HG03342 (cell line): Measurements from ENCODE around the gene TMCC1.
"Not testable (repeated sequence)": the region's sequence is repeated elsewhere in the genome, so short reads cannot be mapped to it uniquely, and the experiment has no call there.

Source experiments
- ATAC-seq: cut with Tn5 transposase; IDR thresholded peaks from one replicate; pipeline ENCODE4 v1.9.1; 2021; ENCODE audit warnings: mild to moderate bottlenecking, moderate library complexity; ENCODE audit not compliant: unreplicated experiment

The TMCC1 gene

DNA sequence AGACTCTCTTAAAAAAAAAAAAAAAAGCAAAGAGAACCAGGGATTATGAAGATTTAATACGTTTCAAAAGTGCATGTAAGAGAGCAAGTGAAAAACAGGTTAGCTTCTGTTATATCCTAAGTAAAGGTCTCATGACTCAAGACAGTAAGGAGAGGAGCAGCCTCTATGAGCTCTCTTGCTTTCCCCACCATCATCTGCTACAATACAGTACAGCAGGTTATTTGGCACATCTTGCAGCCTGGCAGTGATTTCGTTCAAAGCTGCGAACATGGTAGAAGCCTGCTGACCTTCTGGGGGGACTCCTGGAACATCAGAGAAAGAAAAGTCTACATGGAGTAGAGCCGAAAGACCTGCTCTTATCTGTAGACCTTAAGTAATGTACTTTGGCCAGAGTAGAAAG, 157.9 kb downstream of the TMCC1 start:
- ATAC-seq, result no peak

DNA sequence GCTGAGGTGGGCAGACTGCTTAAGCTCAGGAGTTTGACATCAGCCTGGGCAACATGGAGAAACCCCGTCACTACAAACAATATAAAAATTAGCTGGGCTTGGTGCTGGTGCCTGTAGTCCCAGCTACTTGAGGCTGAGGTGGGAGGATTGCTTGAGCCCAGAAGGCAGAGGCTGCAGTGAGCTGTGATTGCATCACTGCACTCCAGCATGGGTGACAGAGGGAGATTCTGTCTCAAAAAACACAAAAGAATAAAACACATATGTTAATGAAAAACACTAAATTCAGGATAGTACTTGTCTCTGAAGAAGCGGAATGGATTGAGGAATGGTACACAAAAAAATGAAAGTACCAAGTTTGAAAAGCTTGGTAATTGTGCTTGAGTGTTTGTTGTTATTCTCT, 159.1 kb downstream of the TMCC1 start:
- ATAC-seq, result no peak

GRCh38 chr3:129732200-129732876, 161.2 kb downstream of the TMCC1 start:
- no peak for ATAC-seq

DNA sequence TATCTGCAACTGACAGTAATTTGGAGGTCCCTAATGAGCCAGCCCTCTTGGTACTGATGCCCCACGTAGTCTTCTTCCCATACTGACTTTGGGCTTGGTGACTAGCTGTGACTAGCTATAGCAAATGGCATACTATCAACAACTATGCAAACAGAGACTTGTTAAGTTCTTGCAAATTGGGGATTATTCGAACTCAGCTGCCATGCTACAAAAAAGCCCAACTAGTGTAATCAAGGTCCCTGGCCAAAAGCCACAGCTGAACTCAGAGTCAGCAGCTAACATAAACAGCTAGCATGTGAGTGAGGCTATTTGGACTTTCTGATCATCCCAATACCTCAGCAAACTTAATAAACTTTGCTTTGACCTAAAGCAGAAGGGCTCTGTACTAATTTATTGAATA, 165.8 kb downstream of the TMCC1 start:
- ATAC-seq, result no peak

DNA sequence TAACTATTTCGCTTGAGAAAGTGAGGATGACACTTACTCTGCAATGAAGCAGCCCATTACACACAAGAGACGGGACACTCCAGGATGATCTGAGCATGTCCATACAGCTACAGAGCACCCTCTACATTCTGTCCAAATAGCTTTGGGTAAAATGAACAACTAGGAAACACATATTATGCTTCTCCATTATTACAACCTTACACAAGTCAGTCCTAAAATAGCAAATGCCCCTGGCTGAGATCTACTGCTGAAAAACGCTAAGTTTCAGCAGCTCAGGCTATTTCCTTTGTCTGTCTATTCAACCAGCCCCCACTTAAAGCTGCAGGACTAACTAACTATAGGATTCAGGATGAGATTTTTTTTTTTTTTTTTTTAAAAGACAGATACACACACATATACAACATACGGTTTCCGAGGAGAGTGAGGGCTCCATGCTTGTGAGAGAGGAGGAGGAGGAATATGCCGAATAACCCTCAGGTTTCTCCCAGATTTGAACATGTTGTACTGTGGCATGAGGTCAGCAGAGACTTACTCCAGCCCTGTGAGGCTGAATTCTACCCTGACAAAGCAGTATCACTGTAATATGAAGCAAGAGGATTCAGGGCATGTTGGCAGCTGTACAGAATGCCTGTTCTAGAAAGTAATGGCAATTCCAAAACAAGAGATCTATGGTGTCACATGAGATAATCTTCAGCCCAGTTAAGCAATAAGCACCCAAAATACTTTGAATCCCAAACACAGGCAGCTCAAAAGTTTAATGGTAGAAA, 169.8 kb downstream of the TMCC1 start:
- no peak for ATAC-seq

DNA sequence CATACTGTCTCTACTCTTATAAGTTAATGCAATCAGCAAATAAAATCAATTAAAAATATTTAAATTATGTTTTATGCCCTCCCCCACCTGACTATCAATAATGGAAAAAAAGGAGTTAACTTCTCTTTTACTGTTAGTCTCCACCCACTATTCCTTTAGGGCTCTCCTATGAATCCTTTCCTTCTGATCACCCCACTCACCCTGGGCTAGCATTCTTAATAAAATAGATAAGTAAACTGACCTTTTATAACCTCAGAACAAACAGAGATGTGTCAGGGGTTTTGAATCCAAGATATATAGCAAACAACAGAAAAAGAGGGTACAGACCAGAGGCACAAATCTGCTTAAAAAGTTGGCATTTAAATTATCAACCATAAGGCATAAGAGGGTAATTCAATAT, 171.0 kb downstream of the TMCC1 start:
- no peak for ATAC-seq

- ATAC-seq, result no peak
Observed at GRCh38 chr3:129718201-129718600, 175.3 kb downstream of the TMCC1 start.

- no peak for ATAC-seq
Observed at GRCh38 chr3:129715854-129716253, 177.7 kb downstream of the TMCC1 start.

GRCh38 chr3:129708328-129708861, 185.1 kb downstream of the TMCC1 start:
- ATAC-seq, result no peak

GRCh38 chr3:129705274-129705673, 188.2 kb downstream of the TMCC1 start:
- ATAC-seq, result no peak

DNA sequence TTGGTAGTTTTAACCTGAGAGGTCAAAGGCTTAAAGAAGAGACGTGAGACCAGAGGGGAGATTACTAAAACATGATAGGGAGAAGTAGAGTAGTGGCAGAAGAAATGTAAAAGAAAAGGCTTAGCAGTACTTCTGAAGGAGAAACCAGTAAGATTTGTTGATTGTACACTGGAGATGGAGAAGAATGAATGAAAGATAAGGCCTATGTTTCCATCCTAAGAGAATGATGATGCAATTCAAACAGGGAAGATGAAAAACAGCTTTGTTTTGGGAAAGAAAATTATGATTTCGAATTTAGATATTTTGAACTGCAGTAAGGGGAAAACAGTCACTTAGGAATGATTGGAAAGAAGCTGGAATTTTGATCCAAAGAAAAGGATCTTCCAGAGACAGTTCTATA, 189.6 kb downstream of the TMCC1 start:
- no peak for ATAC-seq

DNA sequence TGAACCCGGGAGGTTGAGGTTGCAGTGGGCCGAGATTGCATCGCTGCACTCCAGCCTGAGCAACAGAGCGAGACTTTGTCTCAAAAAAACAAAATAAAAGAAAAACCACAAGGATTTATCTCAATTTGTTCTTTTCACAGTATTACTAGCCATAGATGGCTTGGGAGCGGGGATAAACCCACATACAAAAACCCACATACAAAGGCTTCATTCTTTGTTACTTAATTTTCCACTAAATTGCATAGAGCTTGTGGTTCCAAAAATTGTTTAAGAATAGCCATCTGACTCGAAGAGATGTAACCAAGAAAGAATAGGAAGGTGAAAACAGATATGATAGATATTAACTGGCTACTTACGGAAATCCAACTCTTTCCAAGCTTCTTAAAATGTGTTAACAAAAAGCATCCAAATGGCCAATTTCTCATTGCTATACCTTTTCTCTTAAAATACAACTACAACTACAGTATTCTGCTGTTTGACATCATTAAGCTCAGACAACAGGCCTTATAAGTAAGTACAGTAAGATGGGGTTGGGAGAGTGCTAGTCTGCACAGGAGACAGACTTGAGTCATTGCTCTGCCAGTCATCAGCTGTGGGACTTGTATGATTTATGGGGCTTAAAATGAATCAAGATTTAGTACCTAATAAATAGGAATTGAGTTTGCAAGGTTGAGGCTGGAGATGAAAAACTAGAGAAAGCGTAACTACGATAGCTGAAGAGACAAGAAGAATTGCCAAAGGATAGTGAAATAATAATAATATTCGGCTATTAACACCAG, 190.4 kb downstream of the TMCC1 start:
- no peak for ATAC-seq

GRCh38 chr3:129701161-129701560, 192.3 kb downstream of the TMCC1 start:
- no peak for ATAC-seq

DNA sequence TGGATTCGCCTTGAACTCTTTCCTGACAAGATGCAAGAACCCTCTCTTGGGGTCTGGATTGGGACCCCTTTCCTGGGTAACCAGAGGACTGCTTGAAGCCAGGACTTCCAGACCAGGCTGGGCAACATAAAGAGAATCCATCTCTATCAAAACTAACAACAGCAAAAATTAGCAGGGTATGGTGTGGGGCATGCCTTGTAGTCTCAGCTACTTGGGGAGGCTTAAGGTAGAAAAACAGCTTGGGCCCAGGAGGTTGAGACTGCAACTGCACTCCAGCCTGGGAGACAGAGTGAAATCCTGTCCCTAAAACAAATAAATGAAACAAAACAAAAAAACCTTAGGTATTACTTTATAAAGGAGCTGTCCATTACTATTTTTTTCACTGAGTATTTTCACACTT, 193.9 kb downstream of the TMCC1 start:
- no peak for ATAC-seq

DNA sequence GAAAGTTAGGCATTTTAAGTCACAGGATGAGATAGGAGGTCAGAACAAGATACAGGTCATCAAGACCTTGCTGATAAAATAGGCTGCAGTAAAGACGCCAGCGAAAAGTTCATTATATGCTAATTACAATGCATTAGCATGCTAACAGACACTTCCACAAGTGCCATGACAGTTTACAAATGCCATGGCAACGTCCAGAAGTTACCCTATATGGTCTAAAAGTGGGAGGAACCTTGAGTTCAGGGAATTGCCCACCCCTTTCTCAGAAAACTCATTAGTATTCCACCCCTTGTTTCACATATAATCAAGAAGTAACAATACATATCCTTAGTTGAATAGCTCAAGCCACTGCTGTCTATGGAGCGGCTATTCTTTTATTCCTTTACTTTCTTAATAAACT, 194.3 kb downstream of the TMCC1 start:
- ATAC-seq, result no peak

DNA sequence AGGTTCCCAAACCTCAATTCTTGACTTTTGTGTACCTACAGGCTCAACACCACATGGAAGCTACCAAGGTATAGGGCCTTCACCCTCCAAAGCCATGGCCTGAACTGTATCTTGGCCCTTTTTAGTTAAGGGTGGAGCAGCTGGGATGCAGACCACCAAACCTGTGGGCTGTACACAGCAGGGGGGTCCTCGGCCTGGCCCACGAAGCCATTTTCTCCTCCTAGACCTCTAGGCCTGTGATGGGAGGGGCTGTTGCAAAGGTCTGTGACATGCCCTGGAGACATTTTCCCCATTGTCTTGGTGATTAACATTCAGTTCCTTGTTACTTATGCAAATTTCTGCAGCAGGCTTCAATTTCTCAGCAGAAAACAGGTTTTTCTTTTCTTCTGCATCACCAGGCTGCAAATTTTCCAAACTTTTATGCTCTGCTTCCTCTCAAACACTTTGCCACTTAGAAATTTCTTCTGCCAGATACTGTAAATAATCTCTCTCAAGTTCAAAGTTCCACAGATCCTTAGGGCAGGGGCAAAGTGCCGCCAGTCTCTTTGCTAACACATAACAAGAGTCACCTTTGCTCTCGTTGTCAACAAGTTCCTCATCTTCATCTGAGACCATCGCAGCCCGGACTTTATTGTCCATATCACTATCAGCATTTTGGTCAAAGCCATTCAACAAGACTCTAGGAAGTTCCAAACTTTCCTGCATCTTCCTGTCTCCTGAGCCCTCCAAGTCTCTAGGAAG, 196.1 kb downstream of the TMCC1 start:
- no peak for ATAC-seq

- not testable (repeated sequence) for ATAC-seq
Observed at GRCh38 chr3:129696430-129696829, 197.1 kb downstream of the TMCC1 start.

DNA sequence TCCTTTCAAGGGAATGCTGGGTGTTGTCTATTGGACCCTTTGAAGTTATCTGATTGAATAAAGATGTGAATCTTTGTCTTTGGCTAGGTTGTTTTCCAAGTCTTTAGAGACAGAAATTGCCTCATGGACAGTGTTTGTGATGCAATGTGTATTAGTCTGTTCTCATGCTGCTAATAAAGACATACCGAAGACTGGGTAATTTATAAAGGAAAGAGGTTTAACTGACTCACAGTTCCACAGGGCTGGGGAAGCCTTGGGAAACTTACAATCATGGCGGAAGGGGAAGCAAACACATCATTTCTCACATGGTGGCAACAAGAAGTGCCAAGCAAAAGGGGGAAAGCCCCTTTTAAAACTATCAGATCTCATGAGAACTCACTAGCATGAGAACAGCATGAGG, 198.3 kb downstream of the TMCC1 start:
- no peak for ATAC-seq

- no peak for ATAC-seq
Observed at GRCh38 chr3:129694228-129694627, 199.3 kb downstream of the TMCC1 start.

DNA sequence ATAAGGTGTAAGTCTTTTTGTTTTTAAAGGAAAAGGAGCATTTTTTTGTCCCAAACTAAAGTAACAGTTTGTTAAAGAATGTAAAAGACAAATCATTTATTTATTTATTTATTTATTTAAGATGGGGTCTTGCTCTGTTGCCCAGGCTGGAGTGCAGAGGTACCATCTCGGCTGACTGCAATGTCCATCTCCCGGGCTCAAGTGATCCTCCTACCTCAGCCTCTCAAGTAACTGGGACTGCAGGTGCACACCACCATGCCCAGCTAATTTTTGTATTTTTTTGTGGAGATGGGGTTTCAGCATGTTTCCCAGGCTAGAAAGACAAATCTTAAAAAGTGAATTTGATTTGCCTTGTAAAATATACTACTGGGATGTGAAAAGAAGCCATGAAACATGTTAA, 200.8 kb downstream of the TMCC1 start:
- ATAC-seq, result no peak

- ATAC-seq, result no peak
Observed at GRCh38 chr3:129690963-129691362, 202.5 kb downstream of the TMCC1 start.
